Measurements from ENCODE around the gene KLHL36. TPM values are rescaled to one million over a fixed set of nuclear protein-coding genes. Genes with fewer than 3 reads are reported as not detected.
A peak's percentile ranks its signal among the peaks of the same experiment; 100 is the strongest.

Gene KLHL36
- total and polyA plus RNA-seq, 9 of the 15 experiments (the other 6 are each of a cell fraction or from before 2014, with no cell fraction given): 2.1 to 51.2 (median 18.5) TPM

GRCh38 chr16:84607694-84608093 is 40.6 kb upstream of the KLHL36 start (continued):
- TF ChIP-seq FOXP4 (CRISPR knock-in tag; IDR thresholded peaks at IDR 0.05; ENCODE audit: borderline replicate concordance) (no peak), MAFF (IDR thresholded peaks at IDR 0.05; ENCODE audit: low read length) (no peak), RBM22 (IDR thresholded peaks at IDR 0.05; ENCODE audit: low read depth, low read length, poor library complexity, severe bottlenecking) (no peak), TRIM28 (IDR thresholded peaks at IDR 0.05) (peak; percentile 85), CHCHD3 (CRISPR knock-in tag; IDR thresholded peaks at IDR 0.05) (no peak), MTA2 (IDR thresholded peaks at IDR 0.05; ENCODE audit: low read depth) (peak; percentile 33; the same call in 1 of the 2 replicates), PHB2 (IDR thresholded peaks at IDR 0.05; ENCODE audit: low read depth) (no peak), ZNF57 (CRISPR knock-in tag; IDR thresholded peaks at IDR 0.05) (peak; percentile 13; the same call in 1 of the 2 replicates), PPARD (CRISPR knock-in tag; IDR thresholded peaks at IDR 0.05) (no peak), ADNP (tag; IDR thresholded peaks at IDR 0.05) (peak; percentile 68; the same call in 1 of the 2 replicates), CBX1 (IDR thresholded peaks at IDR 0.05; ENCODE audit: low read depth) (peak; percentile 79; the same call in 1 of the 2 replicates), SMARCB1 (IDR thresholded peaks at IDR 0.05; ENCODE audit: insufficient read length, low read depth) (no peak), KDM2B (CRISPR knock-in tag; IDR thresholded peaks at IDR 0.05) (no peak), ATF2 (CRISPR knock-in tag; IDR thresholded peaks at IDR 0.05) (no peak), GTF3C2 (IDR thresholded peaks at IDR 0.05; ENCODE audit: borderline replicate concordance, extremely low read depth, insufficient read length) (no peak), ZNF3 (CRISPR knock-in tag; IDR thresholded peaks at IDR 0.05) (no peak), SNAPC5 (CRISPR knock-in tag; IDR thresholded peaks at IDR 0.05) (no peak), SETDB1 (IDR thresholded peaks at IDR 0.05; ENCODE audit: low read length) (no peak), SRF (CRISPR knock-in tag; IDR thresholded peaks at IDR 0.05) (peak in 1 of 2 experiments; percentile 91; a peak in 3 of 4 replicates)
